Lower lobe of right lung (tissue), 2 donors: ENCODE results near the gene DNAJC24. TPM values are rescaled to one million over a fixed set of nuclear protein-coding genes. Genes with fewer than 3 reads are reported as not detected.
A peak's percentile ranks its signal among the peaks of the same experiment; 100 is the strongest.

ENCODE experiments used
- ATAC-seq, 2 donors: fragments of 200-7000 bp; cut with Tn5 transposase; one replicate each; pipeline ENCODE4 v1.9.1; 2020 to 2022; ENCODE audit warnings: mild to moderate bottlenecking in 2 of 2, moderate library complexity in 2 of 2
- DNase-seq: peaks from one replicate; pipeline ENCODE4 v3.0.0-alpha.2; 2020
- H3K27ac ChIP-seq: fragments of 200-600 bp; one replicate; pipeline ENCODE4 v1.8.0; 2022
- H3K27me3 ChIP-seq: fragments of 200-600 bp; one replicate; pipeline ENCODE4 v1.8.0; 2022; ENCODE audit warnings: low read depth
- H3K36me3 ChIP-seq: fragments of 200-600 bp; one replicate; pipeline ENCODE4 v1.8.0; 2022; ENCODE audit warnings: mild to moderate bottlenecking
- H3K4me1 ChIP-seq: fragments of 200-600 bp; one replicate; pipeline ENCODE4 v1.8.0; 2022
- H3K4me3 ChIP-seq: fragments of 200-600 bp; one replicate; pipeline ENCODE4 v1.8.0; 2022; ENCODE audit warnings: mild to moderate bottlenecking
- H3K9me3 ChIP-seq: fragments of 200-600 bp; one replicate; pipeline ENCODE4 v1.8.0; 2022
- intact Hi-C: fragments of 100-400 bp; cut with DNase I; formaldehyde crosslinking; loops from one replicate; pipeline ENCODE4 v1.11.0; 2022
- total RNA-seq: library from RNA; stranded (reverse); fragmentation: NEBNext Ultra II Directional; extraction: Animal tissue kit (Norgen Biotek cat#: 25700); gene quantifications from one replicate; pipeline ENCODE4 v1.2.1, GENCODE V29; 2021
- TF ChIP-seq, protein P1 (sequence below): fragments of 200-600 bp; IDR thresholded peaks from one replicate; pipeline ENCODE4 v1.8.0; 2022; ENCODE audit warnings: antibody characterized with exemption, mild to moderate bottlenecking
- donor health status: DM: no; HTN: yes; CAD: no; lungs with severe emphysema.

The DNAJC24 gene
- total RNA-seq, 1 donor from 2014 or later, result 16.3 TPM

GRCh38 chr11:31355131-31355530 lies 14.5 kb upstream of the DNAJC24 start:
- peaks cover under 1% of the 10 kb centered on the region for H3K27me3 ChIP-seq
- H3K4me3 ChIP-seq, result no peak overlapping the region
- intact Hi-C loops, result no loop called here
- H3K4me1 ChIP-seq, result no peaks in the 10 kb centered on the region
- no peaks in the 10 kb centered on the region for H3K36me3 ChIP-seq
- no peaks in the 10 kb centered on the region for H3K9me3 ChIP-seq
- DNase-seq (no peak), ATAC-seq (peak in 1 of 2 donors; percentile 52)
- TF ChIP-seq, protein P1, sequence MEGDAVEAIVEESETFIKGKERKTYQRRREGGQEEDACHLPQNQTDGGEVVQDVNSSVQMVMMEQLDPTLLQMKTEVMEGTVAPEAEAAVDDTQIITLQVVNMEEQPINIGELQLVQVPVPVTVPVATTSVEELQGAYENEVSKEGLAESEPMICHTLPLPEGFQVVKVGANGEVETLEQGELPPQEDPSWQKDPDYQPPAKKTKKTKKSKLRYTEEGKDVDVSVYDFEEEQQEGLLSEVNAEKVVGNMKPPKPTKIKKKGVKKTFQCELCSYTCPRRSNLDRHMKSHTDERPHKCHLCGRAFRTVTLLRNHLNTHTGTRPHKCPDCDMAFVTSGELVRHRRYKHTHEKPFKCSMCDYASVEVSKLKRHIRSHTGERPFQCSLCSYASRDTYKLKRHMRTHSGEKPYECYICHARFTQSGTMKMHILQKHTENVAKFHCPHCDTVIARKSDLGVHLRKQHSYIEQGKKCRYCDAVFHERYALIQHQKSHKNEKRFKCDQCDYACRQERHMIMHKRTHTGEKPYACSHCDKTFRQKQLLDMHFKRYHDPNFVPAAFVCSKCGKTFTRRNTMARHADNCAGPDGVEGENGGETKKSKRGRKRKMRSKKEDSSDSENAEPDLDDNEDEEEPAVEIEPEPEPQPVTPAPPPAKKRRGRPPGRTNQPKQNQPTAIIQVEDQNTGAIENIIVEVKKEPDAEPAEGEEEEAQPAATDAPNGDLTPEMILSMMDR, result no peak
- H3K27ac ChIP-seq, result no peak overlapping the region

DNA sequence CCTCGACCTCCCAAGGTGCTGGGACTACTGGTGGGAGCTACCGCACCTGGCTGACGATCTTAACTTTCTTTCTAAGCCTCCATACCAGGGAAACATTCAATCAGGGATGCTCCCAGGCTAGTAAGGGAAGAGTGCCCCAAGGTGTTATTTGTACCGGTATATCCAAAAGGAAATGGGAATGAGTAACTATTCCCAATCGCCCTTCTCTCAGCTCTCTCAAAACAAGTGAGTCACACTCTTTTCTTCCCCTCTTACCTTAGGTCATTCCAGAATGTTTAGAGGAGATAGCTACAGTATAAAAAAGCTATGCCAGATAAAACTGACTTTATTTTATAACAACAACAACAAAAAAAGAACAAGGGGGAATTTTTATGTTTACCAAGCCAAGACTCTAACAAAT lies 13.8 kb upstream of the DNAJC24 start:
- Histone ChIP-seq H3K9me3 (no peaks in the 10 kb centered on the region), H3K4me1 (no peaks in the 10 kb centered on the region), H3K27ac (no peak overlapping the region), H3K27me3 (no peaks in the 10 kb centered on the region), H3K36me3 (no peaks in the 10 kb centered on the region), H3K4me3 (no peak overlapping the region)
- TF ChIP-seq, protein P1, result no peak
- no peak for DNase-seq
- intact Hi-C loops, result no loop called here
- ATAC-seq, result no peak

DNA sequence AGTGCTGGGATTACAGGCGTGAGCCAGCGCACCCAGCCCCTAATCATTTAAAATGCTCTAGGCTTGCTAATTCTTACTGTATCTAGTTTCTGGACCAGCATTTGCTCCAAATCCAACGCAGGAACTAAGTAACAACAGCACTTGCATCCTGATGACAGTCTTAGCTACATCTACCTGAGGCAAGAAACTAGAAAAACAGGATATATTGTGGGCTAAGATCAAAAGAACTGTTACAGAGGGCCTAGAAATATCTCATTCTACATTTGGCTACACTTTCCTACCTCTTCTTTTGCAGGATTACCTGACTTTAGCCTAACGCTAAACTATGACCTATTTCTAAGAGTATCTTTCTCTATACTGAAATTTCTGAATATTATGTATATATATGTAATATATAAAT lies 7.9 kb upstream of the DNAJC24 start:
- Histone ChIP-seq H3K27me3 (no peaks in the 10 kb centered on the region), H3K9me3 (no peaks in the 10 kb centered on the region), H3K27ac (no peak overlapping the region), H3K4me1 (no peaks in the 10 kb centered on the region), H3K4me3 (no peak overlapping the region), H3K36me3 (no peaks in the 10 kb centered on the region)
- TF ChIP-seq, protein P1, result no peak
- DNase-seq (no peak), ATAC-seq (no peak)
- intact Hi-C loops, result no loop called here

DNA sequence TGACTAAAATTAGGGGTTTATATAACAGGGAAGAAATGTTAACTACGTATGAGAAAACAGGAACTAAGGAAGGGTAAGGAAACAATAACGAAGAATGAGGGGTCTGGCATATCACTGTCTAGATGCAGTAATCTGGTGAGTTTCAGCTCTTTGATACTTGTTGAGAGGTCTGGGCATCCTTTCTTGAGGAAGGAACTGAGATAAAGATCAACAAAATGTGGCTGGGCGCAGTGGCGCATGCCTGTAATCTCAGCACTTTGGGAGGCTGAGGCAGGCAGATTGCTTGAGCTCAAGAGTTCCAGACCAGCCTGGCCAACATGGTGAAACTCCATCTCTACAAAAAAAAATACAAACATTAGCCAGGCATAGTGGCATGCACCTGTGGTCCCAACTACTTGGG lies 2.9 kb upstream of the DNAJC24 start:
- H3K27me3 ChIP-seq, result no peaks in the 10 kb centered on the region
- ATAC-seq (no peak), DNase-seq (no peak)
- intact Hi-C loops, result no loop called here
- no peak overlapping the region for H3K4me3 ChIP-seq
- H3K36me3 ChIP-seq, result no peaks in the 10 kb centered on the region
- H3K9me3 ChIP-seq, result no peaks in the 10 kb centered on the region
- H3K4me1 ChIP-seq, result peaks cover 19% of the 10 kb centered on the region
- TF ChIP-seq, protein P1, result no peak
- no peak overlapping the region for H3K27ac ChIP-seq

- H3K4me1 ChIP-seq, result peaks cover 6% of the 10 kb centered on the region
- no peaks in the 10 kb centered on the region for H3K9me3 ChIP-seq
- TF ChIP-seq, protein P1, result no peak
- DNase-seq, result no peak
- no peak overlapping the region for H3K27ac ChIP-seq
- H3K27me3 ChIP-seq, result no peaks in the 10 kb centered on the region
- intact Hi-C loops, result no loop called here
- no peak overlapping the region for H3K4me3 ChIP-seq
- H3K36me3 ChIP-seq, result no peaks in the 10 kb centered on the region
- ATAC-seq, result no peak
These were observed 6.2 kb downstream of the DNAJC24 start for GRCh38 chr11:31375879-31376278.

DNA sequence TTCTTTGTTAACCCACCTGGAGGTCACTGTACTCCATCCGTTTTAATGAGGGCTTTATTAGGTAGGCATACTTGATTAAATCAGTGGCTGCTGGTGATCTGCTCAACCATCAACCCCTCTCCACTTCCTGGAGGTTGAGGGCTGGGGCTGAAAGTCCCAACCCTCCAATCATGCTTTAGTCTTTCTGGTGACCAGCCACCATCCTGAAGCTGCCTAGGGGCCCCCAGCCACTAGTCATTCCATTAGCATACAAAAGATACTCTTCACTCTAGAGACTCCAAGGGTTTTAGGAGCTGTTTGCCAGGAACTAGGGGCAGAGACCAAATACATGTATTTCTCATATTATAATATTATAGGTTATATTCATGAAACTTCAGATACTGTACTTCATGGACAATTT lies 13.5 kb downstream of the DNAJC24 start:
- Histone ChIP-seq H3K9me3 (no peaks in the 10 kb centered on the region), H3K27ac (no peak overlapping the region), H3K4me3 (no peak overlapping the region), H3K4me1 (no peaks in the 10 kb centered on the region), H3K36me3 (no peaks in the 10 kb centered on the region), H3K27me3 (no peaks in the 10 kb centered on the region)
- no peak for DNase-seq
- intact Hi-C loops, result no loop called here
- no peak for ATAC-seq
- TF ChIP-seq, protein P1, result no peak
